HG03103 (cell line): Measurements from ENCODE around the gene HAUS8.
"Not testable (repeated sequence)": the region's sequence is repeated elsewhere in the genome, so short reads cannot be mapped to it uniquely, and the experiment has no call there.

Source experiments
- ATAC-seq: cut with Tn5 transposase; IDR thresholded peaks from one replicate; pipeline ENCODE4 v1.9.1; 2021; ENCODE audit warnings: low read depth; ENCODE audit not compliant: unreplicated experiment

HAUS8 gene, protein sequence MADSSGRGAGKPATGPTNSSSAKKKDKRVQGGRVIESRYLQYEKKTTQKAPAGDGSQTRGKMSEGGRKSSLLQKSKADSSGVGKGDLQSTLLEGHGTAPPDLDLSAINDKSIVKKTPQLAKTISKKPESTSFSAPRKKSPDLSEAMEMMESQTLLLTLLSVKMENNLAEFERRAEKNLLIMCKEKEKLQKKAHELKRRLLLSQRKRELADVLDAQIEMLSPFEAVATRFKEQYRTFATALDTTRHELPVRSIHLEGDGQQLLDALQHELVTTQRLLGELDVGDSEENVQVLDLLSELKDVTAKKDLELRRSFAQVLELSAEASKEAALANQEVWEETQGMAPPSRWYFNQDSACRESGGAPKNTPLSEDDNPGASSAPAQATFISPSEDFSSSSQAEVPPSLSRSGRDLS

DNA sequence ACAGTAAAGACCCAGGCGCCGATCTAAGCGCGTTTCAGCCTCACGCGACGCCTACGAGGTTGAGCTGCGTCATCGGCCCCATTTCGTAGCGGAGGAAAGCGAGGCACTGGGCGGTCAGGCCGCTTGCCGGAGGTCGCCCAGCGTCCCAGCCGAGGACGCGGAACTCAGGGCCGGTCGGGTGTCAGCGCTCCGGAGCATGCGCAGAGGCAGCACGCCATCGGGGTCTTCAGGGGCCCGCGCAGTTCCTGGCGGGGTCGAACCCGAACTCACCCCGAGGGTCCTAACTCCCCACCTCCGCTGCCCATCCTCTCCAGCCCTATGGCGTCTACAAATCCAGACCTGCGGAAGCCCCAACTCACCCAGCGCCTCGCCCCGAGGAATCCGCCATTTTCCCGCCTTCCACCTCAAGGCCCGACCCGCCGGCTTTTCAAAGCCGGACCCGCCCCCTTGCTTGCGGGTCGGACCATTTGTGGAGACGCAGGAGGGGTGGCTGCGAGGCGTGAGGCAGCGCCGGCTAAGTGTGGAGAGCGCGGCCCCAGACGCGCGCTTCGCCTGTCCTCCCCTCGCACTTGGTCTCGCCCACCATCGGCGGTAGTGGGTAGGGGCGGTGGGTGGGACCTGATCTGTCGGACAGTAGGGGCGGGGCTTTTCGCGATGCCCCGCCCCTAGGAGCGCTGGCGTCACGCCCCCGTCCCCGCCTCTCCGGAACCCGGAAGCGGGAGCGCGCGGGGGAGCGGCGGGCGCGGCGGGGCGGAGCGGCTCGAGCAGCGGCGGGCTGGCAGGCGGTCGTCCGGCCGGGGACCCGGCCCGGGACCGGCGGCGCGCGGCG is at the start of gene HAUS8, which contains the start of gene MYO9B:
TSS of gene HAUS8 (minus strand) at position 418 of the 829 bp plus-strand sequence. CDS start at position 388, 30 bp downstream.
TSS of gene MYO9B (plus strand) at position 743 of the 829 bp plus-strand sequence. CDS start 25,941 bp downstream, outside the sequence.
- peak; percentile 69 for ATAC-seq

DNA sequence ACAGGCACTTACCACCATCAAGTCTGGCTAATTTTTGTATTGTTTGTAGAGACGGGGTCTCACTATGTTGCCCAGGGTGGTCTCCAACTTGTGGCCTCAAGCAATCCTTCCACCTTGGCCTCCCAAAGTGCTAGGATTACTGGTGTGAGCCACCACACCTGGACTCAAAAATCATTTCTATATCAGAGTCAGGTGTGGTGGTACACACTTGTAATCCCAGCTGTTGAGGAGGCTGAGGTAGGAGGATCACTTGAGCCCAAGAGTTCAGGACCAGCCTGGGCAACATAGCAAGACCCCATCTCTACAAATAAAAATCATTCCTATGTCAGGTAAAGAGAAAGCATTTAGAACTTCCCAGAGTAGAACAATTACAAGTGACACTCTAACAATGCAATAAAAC is 48.8 kb upstream of the HAUS8 start:
- ATAC-seq = no peak

DNA sequence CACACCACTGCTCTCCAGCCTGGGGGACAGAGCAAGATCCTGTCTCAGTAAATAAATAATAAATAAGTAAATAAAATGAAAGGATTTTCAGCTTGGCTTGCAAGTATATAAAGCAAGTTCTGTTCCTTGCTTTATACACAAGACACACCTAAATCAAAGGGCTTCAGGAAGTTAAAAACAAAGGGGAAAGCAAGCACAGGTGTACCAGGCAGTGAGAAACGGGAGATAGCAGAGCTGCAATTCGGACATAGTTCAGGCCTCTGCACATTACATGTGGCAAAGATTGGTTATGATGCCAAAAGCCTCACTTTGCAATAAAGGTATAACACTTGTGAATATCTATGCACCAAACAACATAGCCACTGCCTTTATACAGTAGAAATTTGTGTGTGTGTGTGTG is 47.8 kb upstream of the HAUS8 start:
- ATAC-seq = no peak

DNA sequence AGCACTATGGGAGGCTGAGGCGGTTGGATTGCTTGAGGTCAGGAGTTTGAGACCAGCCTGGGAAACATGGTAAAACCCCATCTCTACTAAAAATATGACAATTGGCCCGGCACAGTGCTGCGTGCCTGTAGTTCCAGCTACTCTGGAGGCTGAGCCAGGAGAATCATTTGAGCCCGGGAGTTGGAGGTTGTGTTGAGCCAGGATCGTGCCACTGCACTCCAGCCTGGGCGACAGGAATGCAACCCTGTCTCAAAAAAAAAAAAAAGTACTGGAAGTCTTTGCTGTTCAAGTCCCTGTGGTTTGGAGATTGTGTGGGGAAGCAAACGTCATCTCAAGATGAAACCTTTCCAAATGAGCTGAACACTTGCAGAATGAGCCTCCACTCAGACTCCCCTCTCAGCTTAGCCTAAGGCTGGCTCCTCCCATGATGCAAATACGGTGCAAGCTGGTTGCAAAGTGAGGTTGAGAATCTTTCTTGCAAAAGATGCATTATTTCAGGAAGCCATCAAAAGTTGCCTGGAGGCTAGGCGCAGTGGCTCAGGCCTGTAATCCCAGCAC is 46.6 kb upstream of the HAUS8 start:
- ATAC-seq = no peak

GRCh38 chr19:17118957-17119356 is 43.7 kb upstream of the HAUS8 start:
- no peak for ATAC-seq

DNA sequence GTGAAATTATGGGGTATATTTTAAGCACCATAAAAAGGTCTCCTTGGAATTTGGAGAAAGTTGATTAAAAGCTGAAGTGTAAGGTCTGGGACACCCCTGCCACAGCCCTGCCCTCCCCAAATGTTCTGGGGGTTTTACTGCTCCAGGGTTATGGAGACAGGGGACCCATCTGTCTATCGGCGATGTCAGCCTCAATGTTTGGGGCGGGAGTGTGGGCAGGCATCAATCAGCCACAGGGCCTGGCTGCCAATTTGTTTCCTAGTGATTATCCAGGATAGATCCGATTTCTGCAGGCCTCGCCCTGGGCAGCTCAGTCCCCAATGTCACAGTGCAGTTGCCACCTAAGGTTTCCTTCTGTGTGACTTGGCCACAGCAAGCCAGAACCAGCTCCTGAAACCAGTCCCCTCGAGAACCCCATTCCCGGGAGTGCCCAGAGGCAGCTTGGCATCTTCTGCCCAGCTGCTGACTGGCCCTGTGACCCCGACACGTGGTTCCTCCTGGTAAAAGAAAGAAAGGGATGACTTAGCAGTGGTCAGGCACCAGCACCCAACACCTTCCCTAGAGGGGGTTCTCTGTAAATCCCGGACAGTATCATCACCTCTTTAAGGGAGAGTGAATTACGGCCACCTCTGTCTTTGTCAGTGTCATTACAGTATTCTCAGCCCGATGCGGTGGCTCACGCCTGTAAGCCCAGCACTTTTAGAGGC is 41.9 kb upstream of the HAUS8 start:
- no peak for ATAC-seq

- ATAC-seq = no peak
Observed at GRCh38 chr19:17114414-17114831, 39.2 kb upstream of the HAUS8 start.

DNA sequence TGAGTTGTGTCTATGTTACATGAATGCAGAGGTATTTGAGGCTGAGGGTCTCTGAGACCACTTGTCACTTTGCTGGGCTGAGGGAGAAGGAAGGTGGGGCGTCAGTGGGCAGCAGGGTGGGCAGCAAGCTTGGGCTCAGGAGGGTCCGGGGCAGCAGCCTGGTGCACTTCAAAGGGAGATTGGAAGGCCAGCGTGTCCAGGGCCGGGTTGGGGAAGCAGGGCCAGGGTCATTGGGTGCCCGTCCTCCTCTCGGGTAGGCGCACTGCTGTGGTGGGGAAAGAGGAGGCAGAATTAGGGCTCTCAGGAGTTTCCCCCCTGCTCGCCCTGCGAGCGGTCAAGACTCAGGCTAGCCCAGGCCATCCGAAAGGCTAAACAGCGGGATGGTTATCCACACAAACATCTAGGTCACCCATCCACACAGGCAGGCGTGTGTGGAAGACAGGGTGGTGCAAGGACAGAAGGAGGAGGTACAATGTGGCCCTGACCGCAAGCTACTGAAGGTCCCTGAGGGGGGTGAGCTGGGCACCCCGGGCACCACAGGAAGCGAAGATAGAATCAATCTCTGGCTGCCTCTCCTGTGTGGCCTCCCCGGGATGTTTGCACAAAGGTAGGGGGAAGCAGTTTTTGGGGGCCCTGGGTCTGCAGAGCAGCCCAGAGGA is 38.0 kb upstream of the HAUS8 start:
- ATAC-seq = no peak

- no peak for ATAC-seq
Observed at GRCh38 chr19:17112700-17113099, 37.4 kb upstream of the HAUS8 start.

GRCh38 chr19:17112271-17112670 is 37.0 kb upstream of the HAUS8 start:
- ATAC-seq = no peak

GRCh38 chr19:17111766-17112165 is 36.5 kb upstream of the HAUS8 start:
- ATAC-seq = no peak

DNA sequence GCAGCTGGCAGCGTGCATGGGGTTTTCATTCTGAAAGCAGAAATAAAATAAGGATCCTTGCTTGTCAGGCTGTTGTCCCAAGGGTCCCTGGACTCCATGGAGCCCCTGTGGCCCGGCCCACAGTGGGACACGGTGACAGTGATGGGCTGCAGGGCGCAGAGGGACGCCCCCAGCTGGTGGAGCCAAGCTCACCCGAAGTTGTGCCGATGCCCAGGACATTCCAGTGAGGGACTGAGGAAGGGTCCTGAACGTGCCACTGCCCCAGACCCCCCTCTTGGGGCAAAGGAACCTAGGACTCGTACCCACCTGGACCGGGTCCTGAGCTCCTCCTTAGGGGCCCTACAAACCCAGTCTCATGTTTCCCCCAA is 35.3 kb upstream of the HAUS8 start:
- no peak for ATAC-seq

- no peak for ATAC-seq
Observed at GRCh38 chr19:17109962-17110598, 34.8 kb upstream of the HAUS8 start.

DNA sequence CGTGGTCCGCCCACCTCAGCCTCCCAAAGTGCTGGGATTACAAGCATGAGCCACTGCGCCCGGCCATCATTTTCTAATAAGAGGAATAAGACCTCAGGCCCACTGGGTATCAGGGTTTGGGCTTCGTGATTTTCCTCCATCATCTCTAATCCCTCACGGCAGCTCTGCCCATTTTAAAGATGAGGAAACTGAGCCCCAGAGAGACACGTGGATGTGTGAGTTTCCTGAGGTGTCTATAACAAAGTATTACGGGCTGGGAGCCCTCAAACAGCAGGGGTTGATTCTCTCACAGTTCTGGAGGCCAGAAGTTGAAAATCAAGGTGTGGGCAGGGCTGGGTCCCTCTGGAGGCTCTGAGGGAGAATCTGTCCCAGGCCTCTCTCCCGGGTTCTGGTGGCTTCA is 34.0 kb upstream of the HAUS8 start:
- ATAC-seq = no peak

- no peak for ATAC-seq
Observed at GRCh38 chr19:17108453-17108784, 33.2 kb upstream of the HAUS8 start.

DNA sequence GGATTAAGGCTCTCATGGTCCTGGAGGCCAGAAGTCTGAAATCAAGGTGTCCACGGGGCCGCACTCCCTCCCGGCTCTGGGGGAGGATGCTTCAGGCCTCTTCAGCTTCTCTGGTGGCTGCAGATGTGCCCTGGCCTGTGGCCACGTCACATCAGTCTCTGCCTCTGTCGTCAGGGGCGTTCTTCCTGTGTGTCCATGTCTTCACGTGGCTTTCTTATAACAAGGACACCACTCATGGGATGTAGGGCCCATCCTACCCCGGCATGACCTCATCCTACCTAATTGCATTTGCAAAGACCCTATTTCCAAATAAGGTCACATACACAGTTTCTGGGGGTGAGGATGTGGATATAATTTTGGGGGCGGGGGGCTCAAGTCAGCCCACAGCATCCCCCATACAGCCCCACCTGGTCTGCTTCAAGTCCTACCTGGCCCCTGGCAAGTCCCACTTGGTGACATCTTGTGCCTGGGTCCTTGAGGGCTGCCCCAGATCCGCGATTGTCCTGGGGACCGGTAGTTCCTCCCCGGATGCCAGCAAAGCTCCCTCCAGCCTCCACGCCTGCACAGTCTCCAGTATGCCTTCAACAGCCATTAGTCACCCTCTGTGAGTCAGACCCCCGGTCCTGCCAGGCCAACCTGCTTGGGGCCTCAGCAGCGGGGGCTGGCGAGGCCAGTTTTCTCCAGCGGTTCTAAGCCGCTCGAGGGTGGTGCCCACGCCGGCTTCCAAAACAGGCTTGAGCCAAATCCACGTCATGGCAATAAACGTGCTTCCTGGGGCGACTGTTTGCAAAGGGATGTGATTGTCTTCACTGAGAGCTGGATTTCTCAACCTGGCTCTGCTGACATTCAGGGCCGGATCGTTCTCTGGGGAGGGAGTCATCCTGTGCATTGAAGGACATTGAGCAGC is 32.5 kb upstream of the HAUS8 start:
- no peak for ATAC-seq

GRCh38 chr19:17106964-17107363 is 31.7 kb upstream of the HAUS8 start:
- ATAC-seq = not testable (repeated sequence)

GRCh38 chr19:17105556-17105955 is 30.3 kb upstream of the HAUS8 start:
- no peak for ATAC-seq

GRCh38 chr19:17104679-17105078 is 29.4 kb upstream of the HAUS8 start:
- no peak for ATAC-seq
